HepG2 (cell line): ENCODE results near the gene CNMD. TPM values are rescaled to one million over a fixed set of nuclear protein-coding genes. Genes with fewer than 3 reads are reported as not detected.

ENCODE experiments used
- ATAC-seq: fragments of 200-7000 bp; cut with Tn5 transposase; 3 replicates; pipeline ENCODE4 v1.9.1; 2020; ENCODE audit warnings: mild to moderate bottlenecking, moderate library complexity
- BruUV-seq: library from RNA; stranded (reverse); fragments of 400-500 nt; replicated peaks from 2 replicates; lab custom pipeline; 2021; lab: Mats Ljungman, UMichigan
- CTCF ChIA-PET: fragments of 300-600 bp; formaldehyde crosslinking; extraction: SDS; loops from one replicate; lab custom pipeline; 2021; ENCODE audit warnings: low total read pairs, inconsistent platforms, low intra/inter-chr PET ratio; lab: Yijun Ruan, JAX
- POLR2A ChIA-PET: fragments of 350-600 bp; sonication (Branson Sonifier 250); formaldehyde crosslinking; loops from one replicate; lab custom pipeline; 2020; ENCODE audit warnings: antibody characterized with exemption, inconsistent platforms; lab: Yijun Ruan, JAX
- DNase-seq: peaks from one replicate; pipeline ENCODE4 v3.0.0-alpha.2; 2015; ENCODE audit warnings: low spot score
- FAIRE-seq: peaks from 3 replicates; lab custom pipeline; 2011; peaks lifted over from hg19 to GRCh38; lab: Jason Lieb, UNC
- H2AFZ ChIP-seq: one replicate; pipeline ENCODE4 v1.6.1; 2011; ENCODE audit warnings: low read length, inconsistent platforms
- H3K27ac ChIP-seq: fragments of 300-600 bp; 3 replicates; pipeline ENCODE4 v1.8.0; 2011; ENCODE audit warnings: mixed run types, mild to moderate bottlenecking, mixed read lengths, low read length, inconsistent platforms; ENCODE audit not compliant: insufficient read depth; ENCODE audit errors: extremely low read length
- H3K27me3 ChIP-seq, 2 experiments: fragments of 200-600 bp in 1 of 2; 2 replicates in 1 of 2; 3 replicates in 1 of 2; pipeline versions ENCODE4 v1.6.0 to v1.8.0; 2011; ENCODE audit warnings: low read length in 2 of 2, mild to moderate bottlenecking in 2 of 2, moderate library complexity in 2 of 2, inconsistent platforms in 1 of 2; ENCODE audit not compliant: insufficient read depth in 2 of 2, control insufficient read depth in 1 of 2
- H3K36me3 ChIP-seq, 2 experiments: fragments of 200-600 bp in 1 of 2; replicated peaks in 1 of 2; 2 replicates in 1 of 2; 3 replicates in 1 of 2; pipeline versions ENCODE4 v1.5.1 to v1.8.0; 2011; ENCODE audit warnings: low read length in 2 of 2, inconsistent platforms in 1 of 2; ENCODE audit not compliant: insufficient read depth in 2 of 2, control insufficient read depth in 1 of 2
- H3K4me1 ChIP-seq: 2 replicates; pipeline ENCODE4 v1.5.1; 2012; ENCODE audit warnings: low read length, inconsistent platforms; ENCODE audit not compliant: insufficient read depth
- H3K4me2 ChIP-seq: 2 replicates; pipeline ENCODE4 v1.6.0; 2011; ENCODE audit warnings: low read depth, low read length, inconsistent platforms
- H3K4me3 ChIP-seq, 3 experiments: fragments of 200-600 bp in 1 of 3; sonication (generic), shearing (Covaris generic) in 1 of 3; replicated peaks in 1 of 3; 2 replicates each; pipeline ENCODE4 v1.5.1; 2011 to 2016; ENCODE audit warnings: low read length in 3 of 3, inconsistent platforms in 2 of 3, low read depth in 2 of 3, mild to moderate bottlenecking in 2 of 3, control low read depth in 1 of 3, mixed read lengths in 1 of 3; ENCODE audit not compliant: insufficient read depth in 1 of 3
- H3K79me2 ChIP-seq: one replicate; pipeline ENCODE4 v1.6.1; 2011; ENCODE audit warnings: low read length, inconsistent platforms; ENCODE audit not compliant: insufficient read depth
- H3K9ac ChIP-seq: 2 replicates; pipeline ENCODE4 v1.6.0; 2011; ENCODE audit warnings: mild to moderate bottlenecking, low read depth, low read length, inconsistent platforms; ENCODE audit not compliant: insufficient read depth
- H3K9me3 ChIP-seq: 2 replicates; pipeline ENCODE4 v1.5.1; 2012; ENCODE audit warnings: mild to moderate bottlenecking, low read length
- H4K20me1 ChIP-seq: 2 replicates; pipeline ENCODE4 v1.6.0; 2011; ENCODE audit warnings: inconsistent platforms, mild to moderate bottlenecking, low read length, moderate library complexity; ENCODE audit not compliant: insufficient read depth
- FOXA1 ChIP-seq, 2 experiments: fragments of 450-650 bp in 1 of 2; sonication (generic) in 1 of 2; formaldehyde crosslinking in 1 of 2; IDR thresholded peaks; 2 replicates each; pipeline versions ENCODE4 v1.4.0 to v1.6.1; 2016 to 2020; ENCODE audit warnings: missing genetic modification reagents in 1 of 2
- FOXP1 ChIP-seq, 2 experiments: fragments of 450-650 bp in 1 of 2; IDR thresholded peaks; 2 replicates each; pipeline ENCODE4 v1.6.1; 2017 to 2018; ENCODE audit warnings: antibody characterized with exemption in 1 of 2
- GZF1 ChIP-seq: sonication (generic); formaldehyde crosslinking; IDR thresholded peaks from 2 replicates; pipeline ENCODE4 v1.5.1; 2020; ENCODE audit warnings: mild to moderate bottlenecking, missing genetic modification reagents
- HMGA1 ChIP-seq: sonication (generic); formaldehyde crosslinking; conservative IDR thresholded peaks from 2 replicates; pipeline ENCODE4 v1.4.0; 2020; ENCODE audit warnings: missing genetic modification reagents
- MAZ ChIP-seq, 2 experiments: sonication (generic) in 1 of 2; formaldehyde crosslinking in 1 of 2; IDR thresholded peaks; 2 replicates each; pipeline versions ENCODE4 v1.5.0 to v1.6.1; 2012 to 2020; ENCODE audit warnings: low read depth in 2 of 2, mild to moderate bottlenecking in 2 of 2, borderline replicate concordance in 1 of 2, improper control_type of control experiment in 1 of 2, low read length in 1 of 2, missing genetic modification reagents in 1 of 2, moderate library complexity in 1 of 2
- MTA3 ChIP-seq: sonication (generic); formaldehyde crosslinking; IDR thresholded peaks from 2 replicates; pipeline ENCODE4 v1.4.0; 2020; ENCODE audit warnings: missing genetic modification reagents
- PAWR ChIP-seq: sonication (generic); formaldehyde crosslinking; IDR thresholded peaks from 2 replicates; pipeline ENCODE4 v1.4.0; 2020; ENCODE audit warnings: missing genetic modification reagents, mild to moderate bottlenecking, borderline replicate concordance
- RAD21 ChIP-seq: fragments of 450-650 bp; formaldehyde crosslinking; IDR thresholded peaks from 2 replicates; pipeline ENCODE4 v1.5.0; 2020; ENCODE audit warnings: mild to moderate bottlenecking
- RFX1 ChIP-seq: fragments of 450-650 bp; IDR thresholded peaks from 2 replicates; pipeline ENCODE4 v1.6.1; 2017
- SETDB1 ChIP-seq: sonication (generic); formaldehyde crosslinking; IDR thresholded peaks from 2 replicates; pipeline ENCODE4 v1.5.1; 2020; ENCODE audit warnings: missing genetic modification reagents, mild to moderate bottlenecking, borderline replicate concordance
- SRSF1 ChIP-seq: fragments of 200-400 bp; formaldehyde crosslinking; optimal IDR thresholded peaks from 2 replicates; pipeline ENCODE3; 2017; ENCODE audit warnings: mild to moderate bottlenecking, low read depth, low read length, moderate library complexity
- ZNF282 ChIP-seq: fragments of 450-650 bp; IDR thresholded peaks from 2 replicates; pipeline ENCODE4 v1.6.1; 2018; ENCODE audit not compliant: partially characterized antibody
- ZNF563 ChIP-seq: sonication (generic); formaldehyde crosslinking; IDR thresholded peaks from 2 replicates; pipeline ENCODE4 v1.8.0; 2022; ENCODE audit warnings: mild to moderate bottlenecking, moderate library complexity, missing genetic modification reagents
- ZNF564 ChIP-seq: sonication (generic); formaldehyde crosslinking; IDR thresholded peaks from 2 replicates; pipeline ENCODE4 v1.8.1; 2023; ENCODE audit warnings: mild to moderate bottlenecking, missing genetic modification reagents
- ZNF737 ChIP-seq: sonication (generic); formaldehyde crosslinking; IDR thresholded peaks from 2 replicates; pipeline ENCODE4 v1.5.0; 2020; ENCODE audit warnings: missing genetic modification reagents, mild to moderate bottlenecking, borderline replicate concordance
- WGBS: methylation state at CpG from one replicate; pipeline ENCODE4 v1.1.6; 2017; ENCODE audit warnings: low lambda C conversion rate; 5-methylcytosine and 5-hydroxymethylcytosine counted together
- in situ Hi-C: cut with HindIII; loops from 2 replicates; pipeline ENCODE4 v1.10.0; 2017; ENCODE audit warnings: low pct_unique_long_range_greater_than_20kb; ENCODE audit not compliant: extremely low pct_ligation_motif_present
- intact Hi-C: fragments of 100-400 bp; cut with micrococcal nuclease; formaldehyde crosslinking; loops from one replicate; pipeline ENCODE4 v1.10.0; 2022; ENCODE audit not compliant: unreplicated experiment
- polyA plus RNA-seq, 8 experiments: library from polyadenylated mRNA; depleted of rRNA in 3 of 8; stranded (reverse) in 7 of 8; unstranded in 1 of 8; fragments of >200 nt; fragmentation: Illumina TruSeq in 4 of 8; extraction: Trizol in 4 of 8; gene quantifications; 2 replicates each; pipeline versions ENCODE4 v1.2.1 to v1.2.3, GENCODE V29; 2011 to 2016; ENCODE audit warnings: low read depth in 4 of 8, missing spikeins in 1 of 8, mixed read lengths in 1 of 8; ENCODE audit not compliant: insufficient read depth in 1 of 8
- total RNA-seq, 5 experiments: library from RNA; depleted of rRNA; stranded (reverse); fragments of >200 nt; fragmentation: Illumina TruSeq; extraction: Trizol; gene quantifications; 2 replicates each; pipeline ENCODE4 v1.2.3, GENCODE V29; 2016; ENCODE audit warnings: low read depth in 1 of 5
- TF ChIP-seq, protein P1 (sequence below): sonication (generic); formaldehyde crosslinking; conservative IDR thresholded peaks from 2 replicates; pipeline ENCODE4 v1.4.0; 2020; ENCODE audit warnings: missing genetic modification reagents
- TF ChIP-seq, protein P2 (sequence below): sonication (generic); formaldehyde crosslinking; IDR thresholded peaks from 2 replicates; pipeline ENCODE4 v1.5.0; 2020; ENCODE audit warnings: mild to moderate bottlenecking, missing genetic modification reagents
- TF ChIP-seq, protein P3 (sequence below): sonication (generic); formaldehyde crosslinking; IDR thresholded peaks from 2 replicates; pipeline ENCODE4 v1.5.0; 2020; ENCODE audit warnings: mild to moderate bottlenecking, missing genetic modification reagents

CNMD gene
- total and polyA plus RNA-seq, 2 of the 13 experiments (the other 11 are each of a cell fraction or from before 2014, with no cell fraction given) = not detected

DNA sequence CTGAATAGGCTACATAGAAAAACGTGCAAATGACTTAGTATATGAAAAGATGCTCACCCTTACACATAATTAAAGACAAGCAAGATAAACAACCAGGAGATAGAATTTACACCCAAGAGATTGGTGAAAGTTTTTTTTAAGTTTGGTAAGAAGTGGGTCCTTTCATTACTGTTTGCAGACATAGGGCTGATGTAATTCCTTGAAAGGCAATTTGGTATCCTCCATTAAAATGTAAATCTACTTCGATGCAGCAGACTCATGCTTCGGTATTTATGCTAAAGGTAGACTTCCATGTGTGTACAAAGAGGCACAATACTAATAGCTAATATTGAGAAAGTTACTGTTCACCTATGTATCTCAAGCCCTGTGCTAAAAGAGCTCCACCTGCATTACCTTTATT lies 33.5 kb downstream of the CNMD start:
- CTCF ChIA-PET = no interaction called here
- H2AFZ ChIP-seq = no peak overlapping the region
- H3K79me2 ChIP-seq = no peaks in the 10 kb centered on the region
- POLR2A ChIA-PET = no interaction called here
- H3K27me3 ChIP-seq = peaks cover 0 to 1% of the 10 kb centered on the region in 2 experiments; a peak in 1 of 5 replicates
- H3K9ac ChIP-seq = no peak overlapping the region
- 44% methylated on average over 3 of the region's 3 CpGs for WGBS
- in situ Hi-C loops = no loop called here
- TF ChIP-seq FOXP1 (IDR thresholded peaks at IDR 0.05) (no peak), FOXP1 (CRISPR knock-in tag; IDR thresholded peaks at IDR 0.05) (no peak), PAWR (no peak), MAZ (IDR thresholded peaks at IDR 0.05; ENCODE audit: borderline replicate concordance, low read depth, low read length) (no peak), MAZ (CRISPR knock-in tag; IDR thresholded peaks at IDR 0.05; ENCODE audit: low read depth) (no peak), RAD21 (CRISPR knock-in tag) (no peak), FOXA1 (IDR thresholded peaks at IDR 0.05) (no peak), FOXA1 (CRISPR knock-in tag; IDR thresholded peaks at IDR 0.05) (no peak), ZNF563 (CRISPR knock-in tag) (no peak), ZNF282 (no peak), ZNF564 (CRISPR knock-in tag) (no peak), SRSF1 (no peak), HMGA1 (CRISPR knock-in tag) (no peak), SETDB1 (no peak), RFX1 (no peak), GZF1 (CRISPR knock-in tag) (no peak), MTA3 (CRISPR knock-in tag) (no peak), ZNF737 (CRISPR knock-in tag) (no peak)
- TF ChIP-seq, protein P1, sequence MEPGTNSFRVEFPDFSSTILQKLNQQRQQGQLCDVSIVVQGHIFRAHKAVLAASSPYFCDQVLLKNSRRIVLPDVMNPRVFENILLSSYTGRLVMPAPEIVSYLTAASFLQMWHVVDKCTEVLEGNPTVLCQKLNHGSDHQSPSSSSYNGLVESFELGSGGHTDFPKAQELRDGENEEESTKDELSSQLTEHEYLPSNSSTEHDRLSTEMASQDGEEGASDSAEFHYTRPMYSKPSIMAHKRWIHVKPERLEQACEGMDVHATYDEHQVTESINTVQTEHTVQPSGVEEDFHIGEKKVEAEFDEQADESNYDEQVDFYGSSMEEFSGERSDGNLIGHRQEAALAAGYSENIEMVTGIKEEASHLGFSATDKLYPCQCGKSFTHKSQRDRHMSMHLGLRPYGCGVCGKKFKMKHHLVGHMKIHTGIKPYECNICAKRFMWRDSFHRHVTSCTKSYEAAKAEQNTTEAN = no peak
- TF ChIP-seq, protein P2, sequence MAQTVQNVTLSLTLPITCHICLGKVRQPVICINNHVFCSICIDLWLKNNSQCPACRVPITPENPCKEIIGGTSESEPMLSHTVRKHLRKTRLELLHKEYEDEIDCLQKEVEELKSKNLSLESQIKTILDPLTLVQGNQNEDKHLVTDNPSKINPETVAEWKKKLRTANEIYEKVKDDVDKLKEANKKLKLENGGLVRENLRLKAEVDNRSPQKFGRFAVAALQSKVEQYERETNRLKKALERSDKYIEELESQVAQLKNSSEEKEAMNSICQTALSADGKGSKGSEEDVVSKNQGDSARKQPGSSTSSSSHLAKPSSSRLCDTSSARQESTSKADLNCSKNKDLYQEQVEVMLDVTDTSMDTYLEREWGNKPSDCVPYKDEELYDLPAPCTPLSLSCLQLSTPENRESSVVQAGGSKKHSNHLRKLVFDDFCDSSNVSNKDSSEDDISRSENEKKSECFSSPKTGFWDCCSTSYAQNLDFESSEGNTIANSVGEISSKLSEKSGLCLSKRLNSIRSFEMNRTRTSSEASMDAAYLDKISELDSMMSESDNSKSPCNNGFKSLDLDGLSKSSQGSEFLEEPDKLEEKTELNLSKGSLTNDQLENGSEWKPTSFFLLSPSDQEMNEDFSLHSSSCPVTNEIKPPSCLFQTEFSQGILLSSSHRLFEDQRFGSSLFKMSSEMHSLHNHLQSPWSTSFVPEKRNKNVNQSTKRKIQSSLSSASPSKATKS = no peak
- TF ChIP-seq, protein P3, sequence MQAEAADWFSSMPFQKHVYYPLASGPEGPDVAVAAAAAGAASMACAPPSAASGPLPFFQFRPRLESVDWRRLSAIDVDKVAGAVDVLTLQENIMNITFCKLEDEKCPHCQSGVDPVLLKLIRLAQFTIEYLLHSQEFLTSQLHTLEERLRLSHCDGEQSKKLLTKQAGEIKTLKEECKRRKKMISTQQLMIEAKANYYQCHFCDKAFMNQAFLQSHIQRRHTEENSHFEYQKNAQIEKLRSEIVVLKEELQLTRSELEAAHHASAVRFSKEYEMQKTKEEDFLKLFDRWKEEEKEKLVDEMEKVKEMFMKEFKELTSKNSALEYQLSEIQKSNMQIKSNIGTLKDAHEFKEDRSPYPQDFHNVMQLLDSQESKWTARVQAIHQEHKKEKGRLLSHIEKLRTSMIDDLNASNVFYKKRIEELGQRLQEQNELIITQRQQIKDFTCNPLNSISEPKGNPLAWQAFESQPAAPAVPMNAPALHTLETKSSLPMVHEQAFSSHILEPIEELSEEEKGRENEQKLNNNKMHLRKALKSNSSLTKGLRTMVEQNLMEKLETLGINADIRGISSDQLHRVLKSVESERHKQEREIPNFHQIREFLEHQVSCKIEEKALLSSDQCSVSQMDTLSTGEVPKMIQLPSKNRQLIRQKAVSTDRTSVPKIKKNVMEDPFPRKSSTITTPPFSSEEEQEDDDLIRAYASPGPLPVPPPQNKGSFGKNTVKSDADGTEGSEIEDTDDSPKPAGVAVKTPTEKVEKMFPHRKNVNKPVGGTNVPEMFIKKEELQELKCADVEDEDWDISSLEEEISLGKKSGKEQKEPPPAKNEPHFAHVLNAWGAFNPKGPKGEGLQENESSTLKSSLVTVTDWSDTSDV (CRISPR knock-in tag) = no peak
- no peaks in the 10 kb centered on the region for H4K20me1 ChIP-seq
- DNase-seq (no peak), ATAC-seq (no peak), FAIRE-seq (no peak)
- no peak overlapping the region for H3K4me2 ChIP-seq
- H3K36me3 ChIP-seq = no peaks in the 10 kb centered on the region
- no TSS peak for BruUV-seq
- no peaks in the 10 kb centered on the region for H3K9me3 ChIP-seq
- intact Hi-C loops = no loop called here
- H3K27ac ChIP-seq = no peak overlapping the region
- no peaks in the 10 kb centered on the region for H3K4me1 ChIP-seq
- H3K4me3 ChIP-seq = no peak overlapping the region
